Mesenchymal stem cell (in vitro differentiated cells and primary cell): Measurements from ENCODE around the gene RUSC1. TPM values are rescaled to one million over a fixed set of nuclear protein-coding genes. Genes with fewer than 3 reads are reported as not detected.
A peak's percentile ranks its signal among the peaks of the same experiment; 100 is the strongest.

ENCODE experiments used
- DNase-seq: peaks from one replicate; pipeline ENCODE4 v3.0.0-alpha.2; 2013
- H2AFZ ChIP-seq: one replicate; pipeline ENCODE4 v1.6.1; 2013; ENCODE audit warnings: low read depth, mild to moderate bottlenecking, control low read depth, inconsistent platforms, low read length, moderate library complexity
- H2AK5ac ChIP-seq: 2 replicates; pipeline ENCODE4 v1.6.1; 2013; ENCODE audit warnings: low read length, moderate library complexity, mild to moderate bottlenecking, inconsistent platforms; ENCODE audit not compliant: severe bottlenecking
- H2BK120ac ChIP-seq: one replicate; pipeline ENCODE4 v1.6.1; 2013; ENCODE audit warnings: low read depth, mild to moderate bottlenecking, inconsistent platforms, low read length, moderate library complexity
- H2BK12ac ChIP-seq, 2 experiments: one replicate each; pipeline ENCODE4 v1.6.1; 2013; ENCODE audit warnings: inconsistent platforms in 2 of 2, low read length in 2 of 2, mild to moderate bottlenecking in 2 of 2, moderate library complexity in 2 of 2, control low read depth in 1 of 2
- H2BK15ac ChIP-seq: one replicate; pipeline ENCODE4 v1.6.1; 2013; ENCODE audit warnings: mild to moderate bottlenecking, low read depth, inconsistent platforms; ENCODE audit not compliant: poor library complexity, severe bottlenecking
- H2BK5ac ChIP-seq: 2 replicates; pipeline ENCODE4 v1.6.1; 2013; ENCODE audit warnings: low read depth, mild to moderate bottlenecking, low read length, control low read depth, inconsistent platforms; ENCODE audit not compliant: poor library complexity, severe bottlenecking
- H3K14ac ChIP-seq, 2 experiments: one replicate each; pipeline ENCODE4 v1.6.1; 2013; ENCODE audit warnings: inconsistent platforms in 2 of 2, low read length in 2 of 2, control low read depth in 1 of 2, mild to moderate bottlenecking in 1 of 2, moderate library complexity in 1 of 2
- H3K18ac ChIP-seq, 2 experiments: one replicate each; pipeline ENCODE4 v1.6.1; 2013; ENCODE audit warnings: inconsistent platforms in 2 of 2, low read length in 2 of 2, control low read depth in 1 of 2, low read depth in 1 of 2, mild to moderate bottlenecking in 1 of 2
- H3K23ac ChIP-seq, 2 experiments: one replicate each; pipeline ENCODE4 v1.6.1; 2013; ENCODE audit warnings: inconsistent platforms in 2 of 2, low read length in 2 of 2, mild to moderate bottlenecking in 2 of 2, moderate library complexity in 2 of 2, control low read depth in 1 of 2
- H3K27ac ChIP-seq: 2 replicates; pipeline ENCODE4 v1.5.1; 2013; ENCODE audit warnings: mild to moderate bottlenecking, moderate library complexity, low read length, control low read depth, inconsistent platforms; ENCODE audit not compliant: poor library complexity, severe bottlenecking
- H3K27me3 ChIP-seq, 2 experiments: 2 replicates each; pipeline versions ENCODE4 v1.6.1 to v1.7.0; 2013; ENCODE audit warnings: low read length in 2 of 2, mild to moderate bottlenecking in 2 of 2, moderate library complexity in 2 of 2, control low read depth in 1 of 2, inconsistent platforms in 1 of 2; ENCODE audit not compliant: control insufficient read depth in 1 of 2, insufficient read depth in 1 of 2
- H3K36me3 ChIP-seq, 2 experiments: 2 replicates each; pipeline versions ENCODE4 v1.6.1 to v1.7.0; 2013; ENCODE audit warnings: low read length in 2 of 2, control low read depth in 1 of 2, inconsistent platforms in 1 of 2, low read depth in 1 of 2, mild to moderate bottlenecking in 1 of 2; ENCODE audit not compliant: insufficient read depth in 2 of 2, control insufficient read depth in 1 of 2
- H3K4ac ChIP-seq, 2 experiments: one replicate each; pipeline ENCODE4 v1.6.1; 2013; ENCODE audit warnings: inconsistent platforms in 2 of 2, low read length in 2 of 2, mild to moderate bottlenecking in 2 of 2, moderate library complexity in 2 of 2, control low read depth in 1 of 2, low read depth in 1 of 2
- H3K4me1 ChIP-seq: 2 replicates; pipeline ENCODE4 v1.6.1; 2013; ENCODE audit warnings: low read depth, low read length, control low read depth; ENCODE audit not compliant: control insufficient read depth, insufficient read depth
- H3K4me2 ChIP-seq: 2 replicates; pipeline ENCODE4 v1.6.1; 2013; ENCODE audit warnings: low read length, mild to moderate bottlenecking, inconsistent platforms; ENCODE audit not compliant: poor library complexity, severe bottlenecking
- H3K4me3 ChIP-seq, 2 experiments: 2 replicates each; pipeline versions ENCODE4 v1.5.1 to v1.7.0; 2013; ENCODE audit warnings: low read length in 2 of 2, mild to moderate bottlenecking in 2 of 2, control low read depth in 1 of 2, low read depth in 1 of 2; ENCODE audit not compliant: insufficient read depth in 1 of 2
- H3K79me1 ChIP-seq: replicated peaks from 2 replicates; pipeline ENCODE4 v1.6.1; 2013; ENCODE audit warnings: mild to moderate bottlenecking, control low read depth, low read length, inconsistent platforms; ENCODE audit not compliant: poor library complexity, severe bottlenecking
- H3K9ac ChIP-seq: 2 replicates; pipeline ENCODE4 v1.7.0; 2013; ENCODE audit warnings: mild to moderate bottlenecking, low read length, moderate library complexity
- H3K9me3 ChIP-seq: 2 replicates; pipeline ENCODE4 v1.7.0; 2013; ENCODE audit warnings: mild to moderate bottlenecking, low read length; ENCODE audit not compliant: control insufficient read depth
- H4K8ac ChIP-seq: one replicate; pipeline ENCODE4 v1.6.1; 2013; ENCODE audit warnings: inconsistent platforms, mild to moderate bottlenecking, low read length, moderate library complexity
- H4K91ac ChIP-seq: one replicate; pipeline ENCODE4 v1.6.1; 2013; ENCODE audit warnings: mild to moderate bottlenecking, low read length, inconsistent platforms
- WGBS: methylation state at CpG from one replicate; pipeline ENCODE4 v1.1.7; 2013; ENCODE audit warnings: mixed read lengths; 5-methylcytosine and 5-hydroxymethylcytosine counted together
- small RNA-seq: library from polyadenylated mRNA; stranded (forward); fragments of <200 nt; extraction: miRNeasy Mini kit (QIAGEN cat#:217004); gene quantifications from one replicate; pipeline ENCODE3, GENCODE V24; 2013; ENCODE audit warnings: low read depth

RUSC1 gene

GRCh38 chr1:155379180-155379579 is 58.5 kb downstream of the RUSC1 start:
- Histone ChIP-seq H3K4me2 (no peak overlapping the region), H2BK5ac (no peak overlapping the region), H2AK5ac (no peak overlapping the region), H3K27ac (no peak overlapping the region), H2BK12ac (no peak overlapping the region), H3K9me3 (no peaks in the 10 kb centered on the region), H3K4me1 (no peaks in the 10 kb centered on the region), H2BK120ac (no peak overlapping the region), H2BK15ac (no peak overlapping the region), H3K4me3 (peak overlapping the region in 1 of 2 experiments; percentile 39), H4K8ac (no peak overlapping the region), H3K9ac (peak overlapping the region; percentile 65), H3K4ac (no peak overlapping the region), H3K14ac (no peak overlapping the region), H3K36me3 (peaks cover 16 to 46% of the 10 kb centered on the region in 2 experiments), H3K23ac (no peak overlapping the region), H3K18ac (no peak overlapping the region), H2AFZ (no peak overlapping the region), H4K91ac (no peak overlapping the region), H3K79me1 (peaks cover 2% of the 10 kb centered on the region), H3K27me3 (no peaks in the 10 kb centered on the region)
- no peak for DNase-seq
- 90% methylated on average over 1 of the region's 3 CpGs for WGBS

DNA sequence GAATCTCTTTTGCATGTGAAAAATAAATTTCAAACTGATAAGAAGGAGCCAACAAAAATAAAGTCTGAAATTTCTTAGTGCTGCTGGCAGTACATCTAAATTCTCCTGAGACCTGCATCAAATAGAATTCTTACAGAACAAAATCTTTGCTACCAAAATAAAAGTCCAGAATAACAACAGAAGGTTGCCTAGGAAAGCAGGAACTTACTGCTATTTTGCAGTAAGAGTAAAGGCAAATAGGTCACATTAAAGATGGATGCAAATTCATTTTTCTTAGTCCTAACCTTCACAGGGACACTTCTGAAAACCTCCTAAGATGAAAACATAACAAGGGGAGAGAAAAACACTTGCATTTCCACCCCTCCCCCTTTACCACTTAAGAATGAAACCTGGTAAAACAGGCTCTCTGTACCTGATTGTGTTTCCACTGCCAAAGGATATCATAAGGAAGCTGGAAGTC is 59.0 kb downstream of the RUSC1 start:
- Histone ChIP-seq H3K27me3 (no peaks in the 10 kb centered on the region), H2BK12ac (no peak overlapping the region), H2BK15ac (no peak overlapping the region), H3K4me3 (peak overlapping the region in 1 of 2 experiments; percentile 39), H3K27ac (no peak overlapping the region), H4K91ac (no peak overlapping the region), H3K4me1 (no peaks in the 10 kb centered on the region), H3K14ac (no peak overlapping the region), H2BK5ac (no peak overlapping the region), H3K4me2 (no peak overlapping the region), H3K36me3 (peaks cover 16 to 41% of the 10 kb centered on the region in 2 experiments), H2BK120ac (no peak overlapping the region), H3K23ac (no peak overlapping the region), H4K8ac (no peak overlapping the region), H3K18ac (no peak overlapping the region), H3K9me3 (no peaks in the 10 kb centered on the region), H2AK5ac (no peak overlapping the region), H3K4ac (no peak overlapping the region), H3K9ac (peak overlapping the region; percentile 65), H3K79me1 (peaks cover 3% of the 10 kb centered on the region), H2AFZ (no peak overlapping the region)
- no peak for DNase-seq

Small RNAs within 50 kb of the gene (small RNA-seq; reads per million reads assigned to genes)
- gene RNU6-106P = not detected
